HG02884 (cell line): ENCODE data around the gene DPP7.

Source experiments
- ATAC-seq: cut with Tn5 transposase; IDR thresholded peaks from one replicate; pipeline ENCODE4 v1.9.1; 2021; ENCODE audit warnings: mild to moderate bottlenecking, moderate library complexity; ENCODE audit not compliant: unreplicated experiment

Gene DPP7

GRCh38 chr9:137114613-137115393 is at the start of gene DPP7:
DPP7 (minus strand) TSS chr9:137114733; CDS start chr9:137114713, 20 bp downstream.
- ATAC-seq: peak; percentile 65

GRCh38 chr9:137163805-137164204 is 49.3 kb upstream of the DPP7 start:
- ATAC-seq: no peak

GRCh38 chr9:137163365-137163715 is 48.8 kb upstream of the DPP7 start:
- no peak for ATAC-seq

GRCh38 chr9:137162505-137163364 is 48.2 kb upstream of the DPP7 start:
- no peak for ATAC-seq

GRCh38 chr9:137161558-137162486 is 47.3 kb upstream of the DPP7 start:
- no peak for ATAC-seq

- no peak for ATAC-seq
These were observed 46.4 kb upstream of the DPP7 start for GRCh38 chr9:137160716-137161557.

- no peak for ATAC-seq
These were observed 45.5 kb upstream of the DPP7 start for GRCh38 chr9:137160054-137160425.

GRCh38 chr9:137159105-137160053 is 44.8 kb upstream of the DPP7 start:
- no peak for ATAC-seq

GRCh38 chr9:137158625-137159024 is 44.1 kb upstream of the DPP7 start:
- no peak for ATAC-seq

GRCh38 chr9:137157618-137158415 is 43.3 kb upstream of the DPP7 start:
- no peak for ATAC-seq

GRCh38 chr9:137156567-137157375 is 42.2 kb upstream of the DPP7 start:
- ATAC-seq: no peak

- ATAC-seq: no peak
These were observed 38.4 kb upstream of the DPP7 start for GRCh38 chr9:137152844-137153405.

GRCh38 chr9:137150617-137151457 is 36.3 kb upstream of the DPP7 start:
- no peak for ATAC-seq

GRCh38 chr9:137149942-137150616 is 35.5 kb upstream of the DPP7 start:
- no peak for ATAC-seq

- no peak for ATAC-seq
These were observed 34.8 kb upstream of the DPP7 start for GRCh38 chr9:137149363-137149762.

GRCh38 chr9:137148661-137149060 is 34.1 kb upstream of the DPP7 start:
- ATAC-seq: no peak
